HG02852 (cell line): ENCODE measurements around the gene ERV3-1.
A peak's percentile ranks its signal among the peaks of the same experiment; 100 is the strongest.
"Not testable (repeated sequence)": the region's sequence is repeated elsewhere in the genome, so short reads cannot be mapped to it uniquely, and the experiment has no call there.

Experiments used
- ATAC-seq: cut with Tn5 transposase; IDR thresholded peaks from one replicate; pipeline ENCODE4 v1.9.1; 2021; ENCODE audit warnings: mild to moderate bottlenecking, moderate library complexity; ENCODE audit not compliant: unreplicated experiment

The ERV3-1 gene, protein sequence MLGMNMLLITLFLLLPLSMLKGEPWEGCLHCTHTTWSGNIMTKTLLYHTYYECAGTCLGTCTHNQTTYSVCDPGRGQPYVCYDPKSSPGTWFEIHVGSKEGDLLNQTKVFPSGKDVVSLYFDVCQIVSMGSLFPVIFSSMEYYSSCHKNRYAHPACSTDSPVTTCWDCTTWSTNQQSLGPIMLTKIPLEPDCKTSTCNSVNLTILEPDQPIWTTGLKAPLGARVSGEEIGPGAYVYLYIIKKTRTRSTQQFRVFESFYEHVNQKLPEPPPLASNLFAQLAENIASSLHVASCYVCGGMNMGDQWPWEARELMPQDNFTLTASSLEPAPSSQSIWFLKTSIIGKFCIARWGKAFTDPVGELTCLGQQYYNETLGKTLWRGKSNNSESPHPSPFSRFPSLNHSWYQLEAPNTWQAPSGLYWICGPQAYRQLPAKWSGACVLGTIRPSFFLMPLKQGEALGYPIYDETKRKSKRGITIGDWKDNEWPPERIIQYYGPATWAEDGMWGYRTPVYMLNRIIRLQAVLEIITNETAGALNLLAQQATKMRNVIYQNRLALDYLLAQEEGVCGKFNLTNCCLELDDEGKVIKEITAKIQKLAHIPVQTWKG

DNA sequence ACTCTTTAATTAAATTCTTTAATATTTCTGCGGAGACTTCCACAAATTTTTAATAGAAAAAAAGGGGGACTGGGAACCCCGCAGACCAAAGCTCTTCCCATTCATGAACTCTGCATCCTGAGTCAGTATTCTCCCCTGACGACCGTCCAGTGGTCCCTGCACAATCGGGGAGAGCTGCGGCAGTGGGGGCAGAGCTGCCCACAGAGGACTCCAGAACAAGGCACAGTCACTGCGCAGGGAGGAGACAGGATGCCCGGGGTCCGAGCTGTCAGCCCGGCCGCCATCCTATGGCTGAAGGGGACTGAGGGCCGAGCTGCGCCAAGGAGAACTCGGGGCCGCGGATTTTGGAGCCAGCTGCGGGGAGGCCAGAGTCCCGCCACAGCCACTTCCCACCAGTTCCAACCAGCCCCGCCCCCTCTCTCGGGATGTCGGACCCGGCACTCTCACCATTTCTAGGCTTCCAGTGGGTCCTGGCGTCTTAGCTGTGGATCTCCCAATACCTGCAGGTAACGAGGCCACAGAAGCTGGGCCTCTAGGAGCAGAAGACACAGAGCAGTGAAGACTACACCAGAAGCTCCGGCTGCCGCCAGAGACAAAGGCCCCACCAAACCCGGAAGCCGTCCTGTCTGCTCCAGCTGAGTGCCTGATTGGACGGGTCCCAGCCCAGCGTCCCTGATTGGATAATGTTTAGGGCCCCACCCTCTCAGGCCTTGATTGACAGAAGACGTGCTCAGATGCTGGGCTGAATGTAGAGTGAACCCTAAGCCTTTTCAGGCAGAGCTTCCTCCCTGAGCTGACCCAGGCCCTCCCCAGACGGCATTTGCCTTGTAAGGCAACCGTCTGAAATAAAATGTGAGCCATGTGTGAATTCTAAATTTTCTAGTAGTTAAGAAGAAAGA lies at the start of gene ERV3-1:
Gene ERV3-1 (minus strand): TSS at position 594 of the 899 bp plus-strand sequence. CDS start 13,661 bp downstream, outside the sequence.
- ATAC-seq = peak; percentile 100

DNA sequence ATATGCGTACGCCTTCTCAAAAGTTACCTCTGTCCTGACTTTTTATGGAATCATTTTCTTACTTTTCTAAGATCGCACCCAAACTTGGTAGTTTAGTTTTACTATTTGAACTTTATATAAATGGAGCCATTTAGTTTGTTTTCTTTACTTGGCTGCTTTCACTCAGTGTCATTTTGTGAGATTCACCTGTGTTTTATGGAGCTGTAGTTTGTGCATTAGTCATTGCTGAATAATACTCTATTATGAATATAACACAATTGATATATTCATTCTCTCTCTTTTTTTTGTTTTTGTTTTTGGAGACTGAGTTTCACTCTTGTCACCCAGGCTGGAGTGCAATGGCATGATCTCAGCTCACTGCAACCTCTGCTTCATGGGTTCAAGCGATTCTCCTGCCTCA lies 49.3 kb upstream of the ERV3-1 start:
- not testable (repeated sequence) for ATAC-seq

DNA sequence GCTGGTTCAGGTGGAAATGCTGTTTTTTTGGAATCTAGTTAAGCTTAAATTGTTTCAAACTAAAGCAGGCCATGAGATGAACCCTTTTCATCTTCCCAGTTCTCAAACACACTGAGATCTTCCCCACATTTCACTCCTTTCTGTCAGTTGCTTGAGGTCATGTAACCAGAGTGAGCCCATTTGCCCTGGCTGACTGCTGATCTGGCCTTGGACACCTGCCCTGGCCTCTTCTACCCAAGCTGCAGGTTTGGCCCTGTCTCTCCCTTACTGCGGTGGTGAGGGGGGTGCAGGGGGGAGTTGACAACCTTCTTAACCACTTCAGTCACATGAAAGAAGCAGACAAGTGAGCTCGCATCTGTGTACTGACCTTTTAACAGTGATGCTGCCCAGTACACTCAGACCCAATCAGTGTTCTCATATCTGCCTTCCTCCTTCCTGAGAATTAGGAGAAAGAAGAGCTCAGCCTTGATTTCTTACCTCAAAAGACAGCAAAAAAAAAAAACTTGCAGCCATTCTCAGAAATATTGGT lies 48.0 kb upstream of the ERV3-1 start:
- not testable (repeated sequence) for ATAC-seq

DNA sequence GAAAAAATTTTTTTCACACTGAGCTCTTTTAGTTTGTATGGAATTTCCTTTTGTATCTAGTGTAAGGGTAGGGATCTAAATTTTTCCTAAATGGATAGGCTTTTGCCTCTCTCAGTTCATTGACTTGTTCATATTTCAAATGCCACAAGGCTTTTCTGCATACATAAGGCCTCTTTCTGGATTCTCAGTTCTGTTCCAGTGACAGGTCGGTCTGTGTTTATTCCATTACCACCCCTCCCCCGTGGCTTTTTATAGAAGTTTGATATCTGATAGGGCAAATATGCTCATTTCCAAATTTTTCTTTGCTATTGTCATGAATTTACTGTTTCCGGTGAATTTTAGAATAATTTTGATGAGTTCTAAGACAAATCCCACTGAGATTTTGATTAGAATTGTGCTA lies 45.2 kb upstream of the ERV3-1 start:
- not testable (repeated sequence) for ATAC-seq

DNA sequence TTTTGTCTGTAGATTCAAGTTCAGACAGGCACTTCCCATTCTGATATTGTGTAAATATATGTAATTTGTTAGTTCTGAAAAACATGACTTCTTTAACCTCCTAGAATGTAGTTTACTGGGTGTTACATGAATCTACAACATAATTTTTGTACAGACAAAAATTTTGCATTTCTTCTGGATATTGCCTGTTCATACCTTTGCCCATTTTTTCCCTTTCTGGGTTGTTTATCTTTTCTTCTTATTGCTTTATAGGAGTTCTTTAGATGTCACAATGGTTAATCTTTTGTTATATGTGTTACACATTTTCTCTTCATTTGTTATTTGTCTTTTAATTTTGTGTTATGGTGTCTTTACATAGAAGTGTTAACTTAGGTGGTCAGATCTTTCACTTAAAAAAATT lies 44.7 kb upstream of the ERV3-1 start:
- ATAC-seq = not testable (repeated sequence)

DNA sequence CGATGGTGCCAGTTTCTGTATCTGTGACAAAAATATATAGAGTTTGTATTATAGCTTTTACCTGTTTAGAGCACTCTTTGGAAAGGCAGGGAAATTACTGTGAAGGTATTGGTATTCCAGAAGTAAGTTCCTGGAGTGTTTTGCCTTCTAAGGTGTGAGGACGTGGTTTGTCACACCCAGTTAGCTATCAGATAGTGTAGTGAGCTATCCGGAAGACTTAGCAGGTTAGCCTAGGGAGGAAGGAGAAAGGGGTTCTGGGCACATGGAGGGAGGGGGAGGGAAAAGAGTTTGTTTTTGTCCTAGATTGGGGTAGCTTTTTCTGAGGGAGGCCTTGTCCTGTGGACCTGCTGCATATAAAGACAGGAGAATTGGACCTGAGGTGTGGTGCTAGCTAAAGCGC lies 39.8 kb upstream of the ERV3-1 start:
- ATAC-seq = not testable (repeated sequence)

DNA sequence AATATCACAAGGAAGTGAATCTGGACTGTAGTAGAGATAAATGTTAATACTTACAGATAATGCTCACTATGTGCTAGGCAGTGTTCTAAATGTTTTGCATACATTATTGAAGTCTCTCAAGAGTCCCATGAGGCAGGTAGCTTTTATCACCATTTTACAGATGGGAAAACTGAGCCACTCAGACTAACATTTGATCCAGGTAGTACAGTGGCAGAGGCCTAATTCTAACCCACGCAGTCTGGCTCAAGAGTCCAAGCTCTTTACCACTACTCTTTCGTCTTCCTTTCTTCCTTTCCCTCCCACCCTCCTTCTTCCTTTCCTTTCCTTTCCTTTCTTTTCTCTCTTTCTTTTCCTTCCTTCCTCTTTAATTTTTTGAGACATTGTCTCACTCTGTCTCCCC lies 39.1 kb upstream of the ERV3-1 start:
- ATAC-seq = not testable (repeated sequence)

DNA sequence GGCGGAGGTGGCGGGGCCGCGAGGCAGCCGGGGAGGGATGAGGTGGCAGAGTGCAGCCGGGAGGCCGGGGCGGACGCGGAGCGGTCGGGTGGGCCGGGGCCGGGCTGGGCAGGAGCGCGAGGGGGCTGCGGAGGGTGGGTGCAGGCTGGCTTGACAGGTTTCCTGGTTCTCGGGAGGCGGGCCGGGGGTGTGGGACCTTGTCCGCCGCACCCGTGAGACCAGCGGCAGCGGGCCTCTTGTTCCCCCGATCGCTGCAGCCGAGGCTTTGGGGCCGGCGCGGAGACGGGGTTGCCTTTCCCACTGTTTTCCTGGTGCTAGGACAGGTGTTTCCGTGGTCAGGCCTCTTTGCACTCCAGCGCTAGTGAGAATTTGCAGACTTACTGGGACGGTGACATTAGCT lies 32.3 kb upstream of the ERV3-1 start:
- ATAC-seq = peak; percentile 19

DNA sequence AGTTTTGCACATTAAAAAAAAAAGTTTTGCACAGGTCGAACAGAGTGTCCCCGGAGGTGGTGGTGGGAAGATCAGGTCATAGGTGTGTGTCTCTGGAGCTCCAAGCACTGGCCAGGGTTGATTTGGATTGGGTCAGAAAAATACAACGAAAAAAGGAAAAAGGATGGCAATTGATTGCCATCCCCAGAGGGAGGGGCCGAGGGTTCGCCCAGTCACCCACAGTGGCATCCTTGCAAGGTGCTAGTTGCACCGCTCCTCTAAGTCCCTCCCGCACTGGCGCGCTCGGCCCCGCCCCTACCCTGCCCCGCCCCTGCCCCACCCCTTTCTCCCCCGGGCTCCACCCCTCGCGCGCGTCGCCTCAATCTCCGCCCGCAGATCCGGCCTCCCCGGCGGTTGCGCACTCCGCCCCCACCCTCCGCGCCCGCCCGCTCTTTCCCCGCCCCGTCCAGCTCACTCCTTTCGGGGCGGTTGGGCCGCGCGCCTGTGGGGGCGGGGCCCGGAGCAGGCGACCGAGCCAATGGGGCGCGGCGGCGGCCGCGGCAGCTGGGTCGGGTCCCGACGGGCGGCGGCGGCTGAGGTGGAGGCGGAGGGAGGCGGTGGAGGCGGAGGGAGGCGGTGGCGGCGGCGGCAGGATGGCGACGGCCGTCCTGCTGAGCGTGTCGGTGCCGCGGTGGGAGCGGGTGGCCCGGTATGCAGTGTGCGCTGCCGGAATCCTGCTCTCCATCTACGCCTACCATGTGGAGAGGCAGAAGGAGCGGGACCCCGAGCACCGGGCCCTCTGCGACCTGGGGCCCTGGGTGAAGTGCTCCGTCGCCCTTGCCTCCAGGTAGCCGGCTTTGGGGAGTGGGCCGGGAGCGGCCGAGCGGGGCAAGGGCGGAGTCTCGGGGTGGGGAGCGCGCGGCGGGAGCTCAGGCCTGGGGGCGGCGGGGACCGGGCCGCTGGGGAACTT lies 31.5 kb upstream of the ERV3-1 start:
- ATAC-seq = peak; percentile 81

DNA sequence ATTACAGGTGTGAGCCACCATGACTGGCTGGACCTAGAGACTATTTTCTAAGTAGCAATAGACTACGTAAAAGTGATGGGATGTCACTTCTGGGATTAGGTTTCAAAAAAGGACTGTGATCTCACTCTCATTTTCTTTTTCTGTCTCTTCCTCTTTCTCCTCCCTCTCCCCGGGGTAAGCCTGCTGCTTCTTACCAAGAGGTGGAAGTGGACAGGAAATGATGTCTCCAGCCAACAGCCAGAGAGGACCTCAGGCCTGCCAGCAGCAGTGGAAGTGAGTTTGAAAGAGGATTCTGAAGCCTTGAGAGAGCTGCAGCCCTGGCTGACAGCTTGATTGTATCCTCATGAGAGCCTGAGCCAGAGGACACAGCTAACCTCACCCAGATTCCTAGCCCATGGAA lies 30.0 kb upstream of the ERV3-1 start:
- not testable (repeated sequence) for ATAC-seq

DNA sequence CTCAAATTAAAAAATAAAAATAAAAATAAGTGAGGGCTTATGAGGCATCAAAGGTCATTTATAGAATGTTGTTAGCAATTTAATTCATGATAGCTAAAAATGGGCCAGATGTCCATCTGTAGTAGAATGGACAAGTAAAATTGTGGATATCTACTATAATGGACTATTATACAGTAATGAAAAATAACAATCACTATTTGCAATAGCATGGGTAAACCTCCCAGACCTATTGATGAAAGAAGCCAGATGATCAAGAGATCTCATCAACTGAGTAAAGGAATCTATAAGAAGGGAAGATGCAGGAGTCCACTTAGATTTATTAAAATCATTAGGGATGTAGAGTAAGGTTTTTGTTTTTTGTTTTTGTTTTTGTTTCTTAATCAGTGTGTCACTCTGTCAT lies 29.0 kb upstream of the ERV3-1 start:
- ATAC-seq = not testable (repeated sequence)

DNA sequence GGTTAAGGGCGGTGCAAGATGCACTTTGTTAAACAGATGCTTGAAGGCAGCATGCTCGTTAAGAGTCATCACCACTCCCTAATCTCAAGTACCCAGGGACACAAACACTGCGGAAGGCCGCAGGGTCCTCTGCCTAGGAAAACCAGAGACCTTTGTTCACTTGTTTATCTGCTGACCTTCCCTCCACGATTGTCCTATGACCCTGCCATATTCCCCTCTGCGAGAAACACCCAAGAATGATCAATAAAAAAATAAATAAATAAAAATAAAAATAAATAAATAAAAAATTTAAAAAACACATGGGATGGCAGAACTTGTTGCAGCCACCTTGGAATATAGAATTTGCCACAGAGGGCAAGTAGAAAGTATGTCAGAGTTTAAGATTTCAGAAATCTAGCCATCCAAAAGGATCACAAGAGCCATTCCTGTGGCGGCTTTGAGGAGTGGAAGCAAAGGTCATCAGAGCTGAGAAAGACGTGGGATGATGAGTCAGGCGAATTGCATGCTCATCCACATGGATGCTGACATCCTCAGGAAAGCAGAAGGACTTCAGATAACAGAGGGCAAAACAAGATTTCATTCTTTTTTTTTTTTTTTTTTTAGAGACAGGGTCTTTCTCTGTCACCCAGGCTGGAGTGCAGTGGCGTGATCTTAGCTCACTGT lies 27.8 kb upstream of the ERV3-1 start:
- not testable (repeated sequence) for ATAC-seq

DNA sequence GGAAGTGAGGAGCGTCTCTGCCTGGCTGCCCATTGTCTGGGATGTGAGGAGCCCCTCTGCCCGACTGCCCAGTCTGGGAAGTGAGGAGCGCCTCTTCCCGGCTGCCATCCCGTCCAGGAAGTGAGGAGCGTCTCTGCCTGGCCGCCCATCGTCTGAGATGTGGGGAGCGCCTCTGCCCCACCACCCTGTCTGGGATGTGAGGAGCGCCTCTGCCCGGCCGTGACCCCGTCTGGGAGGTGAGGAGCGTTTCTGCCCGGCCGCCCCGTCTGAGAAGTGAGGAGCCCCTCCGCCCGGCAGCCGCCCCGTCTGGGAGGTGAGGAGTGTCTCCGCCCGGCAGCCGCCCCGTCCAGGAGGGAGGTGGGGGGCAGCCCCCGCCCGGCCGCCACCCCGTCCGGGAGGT lies 26.9 kb upstream of the ERV3-1 start:
- not testable (repeated sequence) for ATAC-seq

DNA sequence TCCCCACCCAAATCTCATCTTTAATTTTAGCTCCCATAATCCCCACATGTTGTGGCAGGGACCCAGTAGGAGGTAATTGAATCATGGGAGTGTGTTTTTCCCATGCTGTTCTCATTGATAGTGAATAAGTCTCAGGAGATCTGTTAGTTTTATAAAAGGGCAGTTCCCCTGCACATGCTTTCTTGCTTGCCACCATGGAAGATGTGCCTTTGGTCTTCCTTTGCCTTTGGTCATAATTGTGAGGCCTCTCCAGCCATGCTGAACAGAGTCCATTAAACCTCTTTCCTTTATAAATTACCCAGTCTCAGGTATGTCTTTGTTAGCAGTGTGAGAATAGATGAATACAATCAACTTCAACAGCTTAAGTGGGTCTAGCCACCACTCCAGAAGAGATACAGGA lies 18.5 kb upstream of the ERV3-1 start:
- ATAC-seq = not testable (repeated sequence)

DNA sequence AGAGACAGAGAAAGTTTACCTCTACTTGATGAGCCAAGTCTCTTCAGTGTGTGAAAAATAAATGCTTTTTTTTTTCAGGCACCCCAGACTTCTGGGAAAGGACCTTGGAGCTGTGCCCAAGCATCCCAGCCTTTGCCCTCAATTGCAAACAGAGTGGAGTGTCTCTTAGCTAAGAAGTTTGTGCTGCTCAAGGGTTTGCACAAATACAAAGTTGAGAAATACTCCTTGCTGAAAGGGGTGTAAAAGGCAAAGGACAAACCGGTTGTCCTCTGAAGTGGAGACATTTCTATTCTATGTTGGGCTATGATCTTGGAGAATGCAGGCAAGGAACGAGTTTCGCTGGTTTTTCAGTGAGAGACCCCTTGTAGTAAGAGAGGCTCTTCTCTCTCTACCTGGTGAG lies 14.5 kb upstream of the ERV3-1 start:
- not testable (repeated sequence) for ATAC-seq

DNA sequence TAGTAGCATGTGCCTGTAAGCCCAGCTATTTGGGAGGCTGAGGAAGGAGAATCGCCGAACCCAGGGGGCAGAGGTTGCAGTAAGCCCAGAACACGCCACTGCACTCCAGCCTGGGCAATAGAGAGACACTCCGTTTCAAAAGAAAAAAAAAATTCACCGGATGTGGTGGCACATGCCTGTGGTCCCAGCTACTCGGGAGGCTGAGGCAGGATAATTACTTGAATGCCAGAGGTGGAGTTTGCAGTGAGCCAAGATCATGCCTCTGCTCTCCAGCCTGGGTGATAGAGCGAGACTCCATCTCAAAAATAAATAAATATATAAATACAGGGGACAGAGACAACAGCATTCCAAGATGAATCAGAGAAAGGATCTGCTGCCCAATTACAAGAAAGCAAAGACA lies 3.4 kb upstream of the ERV3-1 start:
- not testable (repeated sequence) for ATAC-seq

DNA sequence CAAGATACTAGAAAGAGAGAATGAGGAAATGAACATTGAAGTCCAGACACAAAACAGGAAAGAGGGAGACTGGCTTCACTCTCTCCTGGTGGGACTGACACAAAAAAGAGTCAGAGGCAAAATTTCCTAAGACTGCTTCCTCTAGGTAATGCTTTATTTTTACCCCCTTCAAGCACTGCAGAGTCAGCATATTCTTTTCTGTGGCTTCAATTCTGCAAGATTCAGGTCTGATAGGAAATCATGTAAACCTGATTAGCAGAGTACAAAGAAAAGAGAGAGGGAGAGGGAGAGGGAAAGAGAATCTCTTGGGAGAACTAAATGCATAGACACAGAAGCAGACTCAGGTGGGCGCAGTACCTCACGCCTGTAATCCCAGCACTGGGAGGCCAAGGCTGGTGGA lies 2.9 kb upstream of the ERV3-1 start:
- ATAC-seq = not testable (repeated sequence)

DNA sequence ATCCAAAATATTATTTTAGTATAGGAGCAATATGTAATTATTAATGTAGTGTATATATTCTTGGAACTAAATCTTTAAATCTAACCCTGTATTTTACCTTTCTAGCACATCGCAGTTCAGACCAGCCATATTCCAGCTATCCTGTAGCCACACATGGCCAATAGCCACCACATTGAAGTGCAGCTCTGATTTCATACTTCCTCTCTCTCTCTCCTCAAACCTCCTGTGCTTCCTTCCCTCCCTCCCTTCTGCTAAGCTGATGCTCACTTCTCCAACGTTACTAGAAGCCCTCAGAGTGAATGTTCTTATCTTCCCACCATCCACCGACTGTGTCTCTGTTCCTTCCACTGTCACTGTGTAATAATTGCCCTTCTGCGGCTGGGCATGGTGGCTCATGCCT lies 549 bp upstream of the ERV3-1 start:
- ATAC-seq = not testable (repeated sequence)

DNA sequence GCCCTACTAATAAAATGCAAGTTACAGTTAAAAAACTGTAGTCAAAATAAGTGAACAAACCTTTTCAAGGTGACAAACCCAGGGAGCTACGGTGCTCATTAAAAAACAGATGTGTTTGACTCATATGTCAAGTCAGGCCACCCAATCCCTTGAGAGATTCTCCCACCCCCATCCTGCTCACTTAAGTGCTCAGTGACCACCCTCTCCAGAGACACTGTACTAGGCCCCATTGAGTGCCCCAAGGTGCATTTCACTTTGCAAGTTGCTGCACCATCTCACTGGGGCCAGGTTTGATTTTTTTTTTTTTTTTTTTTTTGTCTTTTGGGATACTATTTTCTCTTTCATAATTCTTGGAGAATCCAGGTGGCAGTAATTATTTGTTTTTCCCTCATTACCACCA lies 1.9 kb downstream of the ERV3-1 start:
- no peak for ATAC-seq
